SK-MEL-5 (cell line): Measurements from ENCODE around the gene SOBP. TPM values are rescaled to one million over a fixed set of nuclear protein-coding genes. Genes with fewer than 3 reads are reported as not detected.

Experiments used
- DNase-seq: peaks from one replicate; pipeline ENCODE4 v3.0.0-alpha.2; 2016; ENCODE audit warnings: low read depth, low spot score
- in situ Hi-C: cut with HindIII; loops from 2 replicates; pipeline ENCODE4 v1.10.0; 2016; ENCODE audit warnings: low sequenced_read_pairs, high pct_unique_total_duplicates, low pct_unique_long_range_greater_than_20kb
- total RNA-seq: library from RNA; depleted of rRNA; stranded (reverse); fragments of >200 nt; shearing (Covaris generic); gene quantifications from 2 replicates; pipeline ENCODE4 v1.2.3, GENCODE V29; 2014; rRNA removed

The SOBP gene
- total RNA-seq, 1 experiment from 2014 or later = 2.4 TPM

DNA sequence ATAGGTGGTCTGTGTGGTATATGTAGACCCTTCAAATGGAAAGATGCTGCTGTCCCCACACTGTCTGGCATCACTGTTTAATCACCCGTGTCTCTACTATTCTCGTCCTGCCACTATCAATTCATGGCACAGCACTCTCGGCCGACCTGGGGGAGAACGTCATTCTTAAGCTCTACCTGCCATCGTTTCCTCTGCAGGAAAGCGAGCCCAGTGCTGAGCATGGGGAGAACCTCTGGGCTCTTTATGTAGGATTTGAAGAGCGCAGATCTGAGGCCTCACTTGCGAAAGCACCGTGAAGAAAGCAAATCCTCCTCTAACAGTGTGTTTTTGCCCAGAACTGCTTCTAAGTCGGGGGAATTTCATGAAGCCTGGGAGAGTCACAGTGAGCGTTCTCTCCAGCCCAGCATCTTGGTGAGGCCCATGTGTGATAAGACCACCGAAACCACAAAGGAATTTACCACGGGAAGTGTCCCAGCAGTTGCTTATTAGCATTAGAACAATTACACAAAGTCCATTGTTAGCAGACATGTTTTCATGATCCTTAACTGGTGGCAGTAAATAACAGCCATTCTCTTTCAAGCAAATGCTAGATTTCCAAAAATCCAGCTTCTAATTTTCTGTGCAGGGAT is 209.9 kb downstream of the SOBP start:
- no peak for DNase-seq
- in situ Hi-C loops = no loop called here

DNA sequence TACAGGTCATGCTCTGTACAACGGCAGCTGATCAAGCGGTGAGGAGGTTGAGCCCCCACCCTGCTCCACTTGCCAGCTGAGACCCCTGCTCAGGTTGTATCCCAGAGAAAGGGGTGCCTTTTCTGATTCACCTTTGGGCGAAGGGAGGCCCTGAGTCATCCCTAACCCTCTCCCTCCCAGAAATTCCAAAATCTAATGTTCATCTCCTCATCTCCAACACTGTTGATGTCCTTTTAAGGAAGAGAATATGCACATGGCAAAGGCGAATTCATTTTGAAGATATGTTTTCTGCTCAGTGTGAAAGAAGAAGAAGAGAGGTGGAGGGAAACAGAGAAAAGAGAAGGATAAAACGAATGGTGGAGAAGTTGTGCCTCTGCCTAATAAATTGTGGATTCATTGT is 213.7 kb downstream of the SOBP start:
- in situ Hi-C loops = no loop called here
- no peak for DNase-seq

GRCh38 chr6:107704347-107705013 is 214.6 kb downstream of the SOBP start:
- DNase-seq = peak; percentile 58
- in situ Hi-C loops = no loop called here

DNA sequence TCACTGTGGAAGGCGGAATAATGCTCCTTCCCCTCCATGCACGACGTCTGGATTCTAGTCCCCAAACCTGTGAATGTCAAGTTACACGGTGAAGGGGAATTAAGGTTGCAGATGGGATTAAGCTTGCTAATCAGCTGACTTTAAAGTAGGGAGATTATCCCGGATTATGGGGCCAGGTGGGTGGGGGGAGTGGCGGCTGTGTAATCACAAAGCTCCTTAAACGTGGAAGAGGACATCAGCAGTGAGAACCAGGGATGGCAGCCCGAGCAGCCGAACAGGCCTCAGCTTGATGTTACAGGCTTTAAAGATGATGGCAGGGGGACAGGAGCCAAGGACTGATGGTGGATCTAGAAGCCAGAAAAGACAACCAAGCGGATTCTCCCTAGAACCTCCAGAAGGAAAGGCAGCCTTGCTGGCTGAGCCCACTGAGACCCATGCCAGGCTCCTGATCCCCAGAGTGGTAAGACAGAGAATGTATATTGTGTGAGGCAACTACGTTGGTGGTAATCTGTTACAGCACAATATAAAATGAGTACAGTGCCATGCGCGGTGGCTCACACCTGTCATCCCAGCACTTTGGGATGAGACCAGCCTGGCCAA is 216.7 kb downstream of the SOBP start:
- in situ Hi-C loops = no loop called here
- DNase-seq = no peak

GRCh38 chr6:107707346-107708275 is 217.7 kb downstream of the SOBP start:
- in situ Hi-C loops = no loop called here
- no peak for DNase-seq

DNA sequence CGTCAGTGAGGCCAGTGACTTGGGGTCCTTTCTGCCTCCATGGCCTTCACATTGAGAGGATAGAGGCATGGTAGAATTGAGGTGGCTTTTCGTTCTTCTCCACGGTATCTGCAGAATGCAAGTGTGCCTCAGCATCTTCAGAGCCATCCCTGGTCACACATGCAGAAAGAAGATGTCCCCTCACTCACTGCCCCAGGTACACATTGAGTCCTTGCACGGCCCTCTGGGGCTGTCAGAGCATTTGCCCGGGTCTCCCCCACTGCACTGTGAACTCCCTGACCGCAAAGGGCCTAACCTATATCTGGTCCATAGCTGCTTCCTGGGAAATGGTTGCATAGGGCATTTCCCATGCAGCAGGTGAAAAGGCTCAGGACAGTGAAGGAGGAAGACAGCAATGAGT is 218.5 kb downstream of the SOBP start:
- no peak for DNase-seq
- in situ Hi-C loops = no loop called here

DNA sequence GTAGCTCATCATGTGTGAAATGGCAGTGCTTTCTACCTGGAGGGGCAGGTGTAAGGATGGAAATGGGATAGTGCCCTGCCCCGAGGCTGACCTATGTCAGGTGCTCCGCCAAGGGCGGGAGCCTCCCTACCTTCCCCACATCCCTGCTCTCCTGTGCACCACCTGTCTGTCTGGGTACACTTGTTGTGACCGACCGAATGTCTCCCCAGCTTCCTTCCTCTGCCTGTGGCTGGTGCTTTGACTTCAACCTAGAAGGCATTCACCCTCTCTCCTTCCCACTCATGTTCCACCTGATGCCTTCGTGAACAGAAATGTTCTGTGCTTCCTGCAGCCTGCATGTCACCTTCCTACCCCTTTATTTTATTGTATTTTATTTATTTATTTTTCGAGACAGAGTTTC is 219.4 kb downstream of the SOBP start:
- in situ Hi-C loops = no loop called here
- no peak for DNase-seq

Other genes with a start within 250 kb of the SOBP start
- gene PDSS2, start 30.6 kb upstream of the SOBP start, total RNA-seq = 12.6 and 14.0 TPM in 2 replicates